ENCODE measurements around the gene KLHL1. TPM values are rescaled to one million over a fixed set of nuclear protein-coding genes. Genes with fewer than 3 reads are reported as not detected.

Gene KLHL1
- total RNA-seq, 4 donors from 2014 or later: not detected

DNA sequence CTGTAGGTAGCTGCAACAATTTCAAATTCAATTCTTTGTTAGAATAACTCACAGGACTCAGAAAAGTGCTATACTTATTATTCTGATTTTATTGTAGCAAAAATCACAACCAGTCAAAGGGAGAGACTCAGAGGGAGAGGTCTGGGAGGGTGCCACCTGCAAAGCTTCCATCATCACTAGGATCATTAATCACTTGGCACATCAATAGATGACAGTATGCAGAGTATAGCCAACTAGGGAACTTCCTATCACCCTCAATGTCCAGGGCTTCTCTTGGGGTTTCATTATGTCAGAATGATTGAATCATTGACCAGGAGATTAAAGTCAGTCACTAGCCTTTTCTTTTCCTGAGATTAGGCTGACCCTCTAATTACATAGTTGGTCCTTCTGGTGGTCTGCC is 432.0 kb downstream of the KLHL1 start:
- no peak for TF ChIP-seq POLR2A (IDR thresholded peaks at IDR 0.05)
- TF ChIP-seq, protein P1, sequence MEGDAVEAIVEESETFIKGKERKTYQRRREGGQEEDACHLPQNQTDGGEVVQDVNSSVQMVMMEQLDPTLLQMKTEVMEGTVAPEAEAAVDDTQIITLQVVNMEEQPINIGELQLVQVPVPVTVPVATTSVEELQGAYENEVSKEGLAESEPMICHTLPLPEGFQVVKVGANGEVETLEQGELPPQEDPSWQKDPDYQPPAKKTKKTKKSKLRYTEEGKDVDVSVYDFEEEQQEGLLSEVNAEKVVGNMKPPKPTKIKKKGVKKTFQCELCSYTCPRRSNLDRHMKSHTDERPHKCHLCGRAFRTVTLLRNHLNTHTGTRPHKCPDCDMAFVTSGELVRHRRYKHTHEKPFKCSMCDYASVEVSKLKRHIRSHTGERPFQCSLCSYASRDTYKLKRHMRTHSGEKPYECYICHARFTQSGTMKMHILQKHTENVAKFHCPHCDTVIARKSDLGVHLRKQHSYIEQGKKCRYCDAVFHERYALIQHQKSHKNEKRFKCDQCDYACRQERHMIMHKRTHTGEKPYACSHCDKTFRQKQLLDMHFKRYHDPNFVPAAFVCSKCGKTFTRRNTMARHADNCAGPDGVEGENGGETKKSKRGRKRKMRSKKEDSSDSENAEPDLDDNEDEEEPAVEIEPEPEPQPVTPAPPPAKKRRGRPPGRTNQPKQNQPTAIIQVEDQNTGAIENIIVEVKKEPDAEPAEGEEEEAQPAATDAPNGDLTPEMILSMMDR (IDR thresholded peaks at IDR 0.05): no peak
- intact Hi-C loops (cut with DNase I): no loop called here
- no peaks in the 10 kb centered on the region for H3K27me3 ChIP-seq
- no peak for DNase-seq
- H3K4me3 ChIP-seq: no peak overlapping the region
- H3K36me3 ChIP-seq: no peaks in the 10 kb centered on the region
- H3K9me3 ChIP-seq: peaks cover 0 to 5% (median 3%) of the 10 kb centered on the region in 3 donors
- no peaks in the 10 kb centered on the region for H3K4me1 ChIP-seq
- H3K27ac ChIP-seq: no peak overlapping the region

DNA sequence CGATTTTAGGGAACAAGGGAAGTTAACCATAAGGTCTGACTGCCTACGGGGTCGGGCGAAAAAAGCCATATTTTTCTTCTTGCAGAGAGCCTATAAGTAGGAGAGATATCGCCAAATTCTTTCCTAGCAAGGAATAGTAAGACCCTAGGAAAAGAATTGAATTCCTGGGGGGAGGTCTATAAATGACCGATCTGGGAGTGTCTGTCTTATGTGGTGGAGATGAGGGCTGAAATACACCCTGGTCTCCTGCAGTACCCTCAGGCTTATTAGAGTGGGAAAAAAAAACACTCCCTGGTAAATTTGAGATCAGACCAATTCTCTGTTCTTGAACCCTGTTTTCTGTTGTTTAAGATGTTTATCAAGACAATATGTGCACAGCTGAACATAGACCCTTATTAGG is 448.1 kb downstream of the KLHL1 start:
- DNase-seq: no peak
- H3K9me3 ChIP-seq: peaks cover 0 to 29% (median 2%) of the 10 kb centered on the region in 3 donors
- no peak overlapping the region for H3K27ac ChIP-seq
- intact Hi-C loops (cut with DNase I): no loop called here
- H3K4me1 ChIP-seq: no peaks in the 10 kb centered on the region
- TF ChIP-seq, protein P1 (IDR thresholded peaks at IDR 0.05): no peak
- TF ChIP-seq POLR2A (IDR thresholded peaks at IDR 0.05): no peak
- 85 to 87% methylated on average over 6 of the region's 6 CpGs for WGBS, 2 donors
- H3K36me3 ChIP-seq: no peaks in the 10 kb centered on the region
- no peak overlapping the region for H3K4me3 ChIP-seq
- H3K27me3 ChIP-seq: no peaks in the 10 kb centered on the region

DNA sequence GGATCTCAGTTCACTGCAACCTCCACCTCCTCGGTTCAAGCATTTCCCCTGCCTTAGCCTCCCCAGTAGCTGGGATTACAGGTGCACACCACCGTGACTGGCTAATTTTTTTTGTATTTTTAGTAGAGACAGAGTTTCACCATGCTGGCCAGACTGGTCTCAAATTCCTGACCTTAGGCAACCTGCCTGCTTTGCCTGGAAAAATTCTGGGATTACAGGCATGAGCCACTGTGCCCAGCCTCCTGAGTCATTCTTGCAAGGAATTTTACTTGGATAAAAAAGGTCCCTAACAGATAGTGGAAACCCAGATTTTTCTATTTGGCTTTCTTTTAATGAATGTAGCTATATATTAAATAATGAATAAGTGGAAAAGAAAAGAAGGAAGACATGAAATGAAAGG is 450.6 kb downstream of the KLHL1 start:
- intact Hi-C loops (cut with DNase I): no loop called here
- Histone ChIP-seq H3K9me3 (peaks cover 0 to 29% (median 2%) of the 10 kb centered on the region in 3 donors), H3K27me3 (no peaks in the 10 kb centered on the region), H3K4me3 (no peak overlapping the region), H3K36me3 (no peaks in the 10 kb centered on the region), H3K4me1 (no peaks in the 10 kb centered on the region), H3K27ac (no peak overlapping the region)
- TF ChIP-seq, protein P1 (IDR thresholded peaks at IDR 0.05): no peak
- no peak for TF ChIP-seq POLR2A (IDR thresholded peaks at IDR 0.05)
- WGBS, 2 donors: 82 to 83% methylated on average over 2 of the region's 2 CpGs
- DNase-seq: no peak

DNA sequence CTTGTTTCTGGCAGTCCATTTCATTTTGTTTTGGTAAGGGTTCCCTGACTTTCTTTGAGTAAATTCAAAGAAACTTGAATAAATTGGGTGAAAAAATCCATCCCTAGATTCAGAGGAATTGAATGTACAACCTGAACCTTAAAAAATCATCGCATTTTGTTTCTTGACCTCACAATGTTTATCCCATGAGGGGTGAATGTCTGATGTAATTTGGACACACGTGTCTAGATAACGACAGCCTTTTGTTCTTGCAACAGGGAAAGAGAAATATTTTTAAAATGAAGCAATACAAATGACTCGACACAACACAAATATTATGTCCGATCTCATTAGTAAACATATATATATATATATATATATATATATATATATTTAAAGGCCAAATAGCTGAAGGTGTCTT is 453.9 kb downstream of the KLHL1 start:
- no peaks in the 10 kb centered on the region for H3K27me3 ChIP-seq
- TF ChIP-seq, protein P1 (IDR thresholded peaks at IDR 0.05): no peak
- no peak for TF ChIP-seq POLR2A (IDR thresholded peaks at IDR 0.05)
- peaks cover 0 to 13% (median 2%) of the 10 kb centered on the region in 3 donors for H3K9me3 ChIP-seq
- H3K4me3 ChIP-seq: no peak overlapping the region
- H3K27ac ChIP-seq: no peak overlapping the region
- intact Hi-C loops (cut with DNase I): no loop called here
- WGBS, 2 donors: 74 to 80% methylated on average over 5 of the region's 5 CpGs
- DNase-seq: no peak
- H3K36me3 ChIP-seq: no peaks in the 10 kb centered on the region
- H3K4me1 ChIP-seq: no peaks in the 10 kb centered on the region

Small RNAs within 50 kb of the gene (small RNA-seq; reads per million reads assigned to genes)
- 0 reads per million in 4 donors for gene RNY3P10

Other genes starting within 250 kb of the KLHL1 start
- not detected for gene ATXN8OS, start 626 bp downstream of the KLHL1 start, total RNA-seq